Measurements from ENCODE around the gene HOXA9.

The HOXA9 gene

DNA sequence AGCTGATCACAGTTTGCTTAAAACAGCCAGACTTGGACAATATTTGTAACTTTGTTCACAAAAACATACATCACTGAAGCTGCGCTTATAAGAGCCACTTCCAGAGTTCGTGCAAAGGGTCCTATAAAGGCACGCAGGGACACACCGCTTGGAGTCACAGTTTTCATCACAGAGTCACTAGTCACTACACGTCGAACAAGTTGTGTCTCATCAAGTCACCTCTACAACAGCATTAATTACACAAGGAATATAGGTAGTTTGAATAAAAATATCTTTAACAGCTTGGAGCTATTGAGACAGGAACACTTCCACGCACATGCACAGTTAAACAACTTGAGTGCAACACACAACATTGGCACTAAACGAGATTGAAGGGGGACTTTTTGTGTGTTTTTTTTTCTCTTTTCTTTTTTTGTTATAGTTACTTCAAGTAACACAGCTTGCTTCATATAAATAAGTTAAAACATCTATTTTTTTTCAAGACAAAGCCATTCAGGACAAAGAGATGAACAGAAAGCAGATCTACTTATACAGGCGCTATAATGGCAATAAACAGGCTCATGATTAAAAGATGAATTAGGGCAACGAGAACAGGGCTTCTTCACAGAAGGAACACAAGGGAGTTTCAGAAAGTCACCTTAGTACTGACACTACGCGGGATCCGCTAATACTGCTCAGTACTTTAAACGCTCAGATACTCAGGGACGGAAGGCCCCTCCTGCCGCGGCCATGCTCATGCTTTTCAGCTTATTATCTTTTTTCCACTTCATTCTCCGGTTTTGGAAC, 24.0 kb downstream of the HOXA9 start:
- DNase-seq, result no peak

DNA sequence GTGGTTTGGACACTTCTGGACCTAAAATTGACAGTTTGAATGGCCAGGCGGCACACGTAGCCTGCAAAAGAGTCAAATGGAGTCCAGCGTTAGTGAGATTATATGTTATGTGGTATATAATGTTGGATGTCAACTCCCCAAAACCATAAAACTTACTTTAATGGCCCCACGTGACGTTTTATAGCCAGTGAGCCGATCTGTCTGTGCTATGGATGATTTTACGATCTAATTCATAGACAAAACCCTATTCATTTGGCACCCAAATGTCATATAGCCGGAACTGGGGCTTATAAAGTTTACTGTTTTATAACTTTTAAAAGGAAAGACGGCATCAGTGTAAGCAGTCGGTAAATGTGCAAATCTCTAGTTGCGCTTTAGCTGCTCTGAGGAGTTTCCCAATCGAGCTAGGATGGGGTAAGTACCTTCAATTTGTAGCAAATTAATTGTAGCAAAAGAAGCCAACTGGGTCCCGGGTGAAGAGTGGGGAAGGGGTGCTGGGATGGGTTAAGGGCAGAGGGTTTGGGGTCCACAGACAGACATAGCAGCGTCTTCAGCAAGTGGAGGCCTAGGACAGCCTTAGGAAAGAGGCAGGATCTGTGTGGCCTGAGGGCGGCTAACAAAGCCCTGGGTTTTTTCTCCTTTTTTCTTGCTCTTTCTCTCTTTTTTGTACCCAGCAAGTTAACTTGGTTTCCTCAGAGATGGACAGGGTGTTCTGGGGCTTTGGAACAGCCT, 25.0 kb downstream of the HOXA9 start:
- DNase-seq, result no peak

DNA sequence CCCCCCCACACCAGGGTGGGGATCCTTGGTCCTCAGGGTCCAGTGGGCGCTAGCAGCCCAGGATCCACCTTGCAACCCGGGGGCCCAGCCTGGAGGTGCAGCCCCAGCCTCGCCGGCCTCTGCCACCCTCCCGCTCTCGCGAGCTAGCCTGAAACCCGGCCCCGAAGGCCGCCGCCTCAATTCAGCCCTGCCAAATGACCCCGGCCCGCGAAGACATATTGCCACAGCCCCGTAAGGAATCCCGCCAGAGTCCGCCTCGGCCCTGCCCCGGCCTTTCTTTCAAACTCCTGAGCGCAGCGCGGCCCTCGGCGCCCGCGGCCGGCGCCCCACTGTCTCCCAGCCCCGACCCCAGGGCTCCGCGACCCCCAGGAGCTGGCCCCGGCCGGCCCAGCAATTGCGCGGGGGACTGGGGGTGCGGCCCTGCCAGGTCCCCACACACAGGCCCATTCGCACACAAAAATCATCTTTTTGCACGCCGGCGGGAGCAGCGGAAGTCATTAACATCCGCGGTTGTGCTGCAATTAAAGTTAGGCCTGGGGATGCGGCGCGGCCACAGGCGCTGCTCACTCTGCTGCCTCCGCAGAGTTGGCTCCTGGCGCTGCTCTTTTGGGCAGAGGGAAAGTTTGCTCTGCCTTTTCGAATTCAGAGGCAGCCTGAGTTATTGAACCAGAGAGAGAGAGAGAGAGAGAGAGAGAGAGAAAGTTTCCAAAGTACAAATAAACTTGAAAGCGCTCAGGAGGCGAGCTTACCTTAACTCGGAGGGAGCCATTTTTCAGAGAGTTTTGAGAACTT, 25.8 kb downstream of the HOXA9 start:
- no peak for DNase-seq

DNA sequence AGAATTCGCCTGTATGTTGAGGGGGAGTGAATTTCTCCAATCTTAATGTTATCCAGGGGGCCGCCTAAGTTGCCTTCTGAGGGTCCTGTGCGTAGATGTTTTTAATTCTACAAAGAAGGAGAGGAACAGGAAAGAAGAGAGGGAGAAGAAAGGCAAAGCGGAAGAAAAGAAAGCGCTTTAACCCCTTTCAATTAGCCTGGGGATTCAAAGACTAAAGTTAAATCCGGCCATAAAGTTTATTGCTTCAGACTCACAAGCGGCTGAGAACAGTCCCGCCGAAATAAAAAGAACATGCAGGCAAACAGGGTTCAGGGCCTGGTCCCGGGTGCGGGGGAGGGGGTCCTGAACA, 26.4 kb downstream of the HOXA9 start:
- no peak for DNase-seq

DNA sequence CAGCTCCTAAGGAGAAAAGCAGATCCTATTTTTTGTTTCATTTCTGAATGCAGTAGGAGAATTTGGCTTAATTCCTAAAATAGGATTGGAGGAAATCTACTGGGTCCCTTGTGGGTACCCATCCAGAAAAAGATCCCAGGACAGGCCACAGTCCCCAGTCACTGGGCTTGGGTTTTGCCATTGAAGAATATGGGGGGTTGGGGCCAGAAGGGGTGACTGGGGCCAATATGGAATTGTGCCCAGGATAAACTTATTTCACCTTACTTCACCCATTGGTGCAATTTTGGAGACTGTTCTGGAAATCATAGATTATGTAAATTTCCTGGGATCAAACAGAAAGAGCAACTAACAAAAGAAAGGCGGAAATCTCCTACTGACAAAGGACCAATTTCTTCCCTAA, 26.9 kb downstream of the HOXA9 start:
- DNase-seq, result no peak

DNA sequence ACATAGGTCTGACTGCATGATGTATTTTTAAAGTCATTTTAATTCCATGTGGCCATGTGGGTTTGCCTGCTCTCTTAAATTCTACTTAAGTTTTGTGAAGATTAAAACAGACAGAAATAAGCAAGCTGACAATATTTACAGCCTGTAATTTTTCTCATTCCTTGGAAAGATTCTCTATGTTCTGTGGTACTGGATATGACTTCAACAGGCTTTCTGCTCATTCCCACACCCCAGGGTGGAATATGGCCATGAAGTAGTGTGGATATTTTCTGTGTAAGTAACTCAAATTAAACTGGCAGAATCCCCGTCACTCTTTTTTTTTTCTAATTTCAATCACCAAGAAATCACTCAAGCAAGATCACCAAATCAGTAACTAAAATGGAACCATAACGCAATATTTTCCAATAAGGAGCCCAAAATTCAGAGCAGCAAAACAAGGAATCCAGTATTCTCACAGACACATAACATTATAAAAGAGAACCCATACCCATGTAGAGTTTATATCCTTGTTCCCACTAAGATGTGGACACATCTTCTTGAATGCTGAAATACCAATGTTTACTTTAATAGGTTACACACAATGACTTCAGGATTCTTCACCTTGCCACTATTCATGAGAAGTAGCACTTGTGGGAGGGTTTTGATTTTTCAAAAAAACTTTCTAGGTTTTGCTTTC, 27.6 kb downstream of the HOXA9 start:
- no peak for DNase-seq

DNA sequence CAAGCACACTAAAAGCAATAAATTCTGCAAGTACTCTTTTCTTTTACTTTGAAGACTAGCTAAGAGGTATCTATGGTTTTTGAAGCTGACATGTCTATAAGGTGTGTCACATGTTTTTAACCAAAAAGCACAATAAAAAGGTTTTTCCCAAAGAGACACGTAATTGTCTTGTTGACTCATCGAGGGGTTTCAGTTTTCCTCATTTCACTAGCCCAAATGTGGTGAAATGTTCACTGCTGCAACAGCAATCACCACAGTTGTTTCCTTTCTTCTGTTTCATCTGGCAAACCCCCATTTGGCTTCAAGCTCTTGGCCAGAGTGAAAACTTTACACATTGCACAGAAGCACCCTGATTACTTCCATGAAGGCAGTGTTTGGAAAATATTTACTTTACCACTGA, 30.9 kb downstream of the HOXA9 start:
- DNase-seq, result peak; percentile 92

DNA sequence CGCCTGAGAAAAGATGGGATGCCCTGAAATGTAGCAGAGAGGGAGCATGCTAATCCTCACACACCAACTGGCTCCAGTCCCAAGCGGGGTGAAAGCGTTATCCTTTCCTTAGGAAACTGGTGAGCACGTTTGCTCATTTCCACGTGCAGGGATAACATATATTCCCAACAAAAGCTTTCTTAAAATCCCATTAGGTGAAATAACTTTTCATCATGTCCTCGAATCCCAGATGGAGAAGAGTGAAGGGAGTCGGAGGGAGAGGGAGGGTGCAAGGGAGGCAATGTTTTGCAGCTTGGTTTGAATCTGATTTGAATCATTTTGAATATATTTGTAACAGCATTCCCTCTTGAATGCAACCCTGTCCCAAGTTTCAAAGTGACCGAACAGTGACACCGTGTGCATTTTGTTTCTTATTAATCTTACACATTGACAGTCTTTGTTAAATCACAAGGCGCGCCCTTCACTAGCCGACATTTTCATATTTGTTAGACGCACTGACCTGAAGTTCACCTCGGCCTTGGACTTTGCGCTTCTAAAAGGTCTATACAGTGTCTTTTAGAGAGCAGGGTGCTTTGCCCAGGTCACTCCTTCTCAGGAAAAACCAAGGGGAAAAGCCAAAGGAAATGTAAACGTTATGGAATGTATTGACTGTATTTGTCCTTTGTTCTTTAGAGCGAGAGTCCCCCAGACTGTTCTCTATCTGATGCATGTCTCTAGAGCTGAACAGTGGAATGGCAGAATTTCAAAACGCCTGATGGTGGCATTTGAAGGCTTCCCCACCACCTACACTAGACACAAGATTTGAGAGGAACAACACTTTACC, 31.7 kb downstream of the HOXA9 start:
- no peak for DNase-seq

DNA sequence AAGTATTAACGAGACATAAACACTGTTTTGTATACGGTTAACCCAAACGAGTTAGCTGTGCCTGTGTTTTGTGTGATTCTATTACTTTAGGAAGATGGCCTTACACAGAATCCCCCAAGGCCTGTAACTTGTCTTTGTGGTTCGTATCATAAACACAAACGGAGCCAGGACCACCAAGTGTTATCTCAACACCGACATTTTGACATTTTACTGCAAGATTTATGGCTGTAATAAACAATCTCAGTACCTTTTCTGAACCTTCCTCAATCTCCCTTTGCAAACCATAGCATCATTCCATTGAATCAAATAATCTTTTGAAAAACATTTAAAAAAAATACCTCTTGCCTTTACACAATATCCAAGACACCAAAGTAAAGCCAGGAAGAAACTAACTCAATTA, 32.4 kb downstream of the HOXA9 start:
- no peak for DNase-seq

DNA sequence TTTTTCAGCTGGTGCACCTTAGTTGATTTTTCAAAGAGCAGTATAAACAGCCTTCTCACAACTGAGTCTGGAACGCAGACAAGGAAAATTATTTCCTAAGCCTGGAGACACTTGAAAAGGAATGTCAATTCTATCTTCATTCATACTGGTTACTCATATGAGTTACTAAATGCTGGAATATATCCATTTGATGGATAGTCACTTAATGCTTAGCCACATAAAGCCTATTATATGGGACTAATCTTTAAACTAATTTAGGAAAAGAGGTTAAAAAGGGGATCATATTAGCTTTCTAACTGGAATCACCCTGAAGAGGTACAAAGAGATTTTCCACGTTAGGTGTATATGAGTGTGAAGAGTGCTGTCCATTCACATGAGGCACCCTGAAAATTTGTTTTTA, 33.1 kb downstream of the HOXA9 start:
- DNase-seq, result no peak

DNA sequence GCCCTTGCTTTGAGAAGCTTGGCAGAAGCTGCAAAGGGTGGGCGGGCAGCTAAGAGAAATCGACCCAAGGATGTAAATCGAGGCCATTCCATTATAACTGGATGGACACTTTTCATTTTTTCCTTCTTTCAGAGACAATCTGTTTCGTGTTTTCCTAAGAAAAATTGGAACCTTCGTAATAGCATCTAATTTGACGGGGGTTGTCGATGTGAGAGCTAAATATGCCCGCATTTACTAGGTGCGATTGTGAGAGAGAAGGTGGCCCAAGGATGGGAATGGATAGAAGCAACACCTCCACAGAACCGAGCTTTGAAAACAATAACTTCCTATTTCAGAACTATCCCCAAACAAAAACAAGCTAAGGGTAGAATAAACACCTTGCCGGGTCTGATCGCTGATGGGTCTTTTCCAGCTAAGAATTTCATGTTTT, 33.9 kb downstream of the HOXA9 start:
- DNase-seq, result no peak

DNA sequence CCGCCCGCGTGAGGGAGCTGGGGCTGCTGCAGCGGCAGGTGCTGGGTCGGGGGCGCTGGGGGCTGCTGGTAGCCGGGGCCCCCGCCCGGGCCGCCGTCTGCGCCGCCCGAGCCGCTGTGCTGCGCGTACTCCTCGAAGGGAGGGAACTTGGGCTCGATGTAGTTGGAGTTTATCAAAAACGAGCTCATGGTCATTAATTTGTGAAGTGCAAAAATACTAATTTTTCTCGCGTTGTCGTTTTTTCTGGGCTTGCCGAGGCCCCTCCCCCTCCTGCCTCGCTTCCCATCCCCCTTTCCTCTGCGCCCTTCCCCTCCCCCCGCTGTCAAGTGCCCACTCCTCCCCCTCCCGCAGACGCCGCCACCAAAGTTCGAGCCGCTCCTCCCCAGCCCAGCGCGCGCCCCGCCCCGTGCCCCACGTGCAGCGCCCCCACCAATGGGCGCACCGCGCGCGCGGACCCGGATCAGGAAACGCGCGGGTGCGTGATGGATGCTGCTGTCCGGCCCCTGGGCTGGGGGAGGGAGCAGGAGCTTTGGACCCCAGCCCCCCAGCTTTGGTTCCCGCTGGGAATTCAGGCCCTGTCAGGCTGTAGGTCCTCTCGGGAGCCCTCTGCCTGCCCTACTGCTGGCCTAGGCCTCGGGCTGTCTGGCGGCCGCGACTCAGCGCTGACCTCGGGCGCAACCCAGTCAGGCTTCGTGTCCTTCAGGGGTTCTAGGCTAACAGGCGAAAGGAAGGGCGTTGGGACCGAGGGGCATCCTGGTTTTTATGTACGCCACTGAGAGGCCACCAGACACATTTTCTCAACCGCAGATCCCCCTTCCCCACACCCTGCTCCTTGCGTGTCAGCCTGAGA, 34.6 kb downstream of the HOXA9 start, which contains the start of gene HOXA4:
TSS of gene HOXA4 (minus strand) at position 218 of the 850 bp plus-strand sequence. CDS start at position 194, 24 bp downstream.
- peak; percentile 93 for DNase-seq

DNA sequence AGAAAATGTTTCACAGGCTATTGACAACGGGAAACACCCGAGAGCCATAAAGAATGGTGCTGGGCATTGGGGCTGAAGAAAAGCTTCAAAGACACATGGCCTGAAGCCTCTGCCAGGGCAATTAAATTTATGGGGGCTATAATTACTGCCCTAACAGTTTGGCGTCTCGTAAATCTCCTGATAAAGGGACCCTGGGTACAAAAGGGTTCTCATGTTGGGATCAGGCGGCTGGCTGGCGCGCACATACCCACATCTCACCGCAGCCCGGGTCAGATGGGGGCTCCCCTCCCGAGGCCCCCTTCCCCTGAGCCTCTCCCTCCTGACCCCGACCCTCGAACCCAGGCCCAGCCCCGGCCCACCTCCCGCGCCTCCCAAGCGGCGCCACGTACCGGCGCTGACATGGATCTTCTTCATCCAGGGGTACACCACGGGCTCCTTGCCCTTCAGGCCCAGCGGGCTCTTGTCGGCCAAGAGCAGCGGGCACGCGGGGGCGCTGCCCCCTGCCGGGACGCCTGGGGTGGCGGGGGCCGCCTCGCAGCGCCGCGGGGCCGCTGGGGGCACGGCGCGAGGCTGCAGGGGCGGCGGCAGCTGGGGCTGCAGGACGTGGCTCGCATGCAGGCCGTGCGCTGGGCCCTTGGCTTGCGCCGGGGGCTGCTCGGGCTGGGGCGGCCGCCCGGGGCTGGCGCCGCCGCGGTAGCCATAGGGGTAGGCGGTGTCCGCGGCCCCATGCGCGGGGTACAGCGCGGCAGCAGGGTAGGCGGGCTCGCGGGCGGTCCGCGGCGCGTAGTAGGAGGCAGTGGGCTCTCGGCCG, 35.4 kb downstream of the HOXA9 start:
- DNase-seq, result no peak

DNA sequence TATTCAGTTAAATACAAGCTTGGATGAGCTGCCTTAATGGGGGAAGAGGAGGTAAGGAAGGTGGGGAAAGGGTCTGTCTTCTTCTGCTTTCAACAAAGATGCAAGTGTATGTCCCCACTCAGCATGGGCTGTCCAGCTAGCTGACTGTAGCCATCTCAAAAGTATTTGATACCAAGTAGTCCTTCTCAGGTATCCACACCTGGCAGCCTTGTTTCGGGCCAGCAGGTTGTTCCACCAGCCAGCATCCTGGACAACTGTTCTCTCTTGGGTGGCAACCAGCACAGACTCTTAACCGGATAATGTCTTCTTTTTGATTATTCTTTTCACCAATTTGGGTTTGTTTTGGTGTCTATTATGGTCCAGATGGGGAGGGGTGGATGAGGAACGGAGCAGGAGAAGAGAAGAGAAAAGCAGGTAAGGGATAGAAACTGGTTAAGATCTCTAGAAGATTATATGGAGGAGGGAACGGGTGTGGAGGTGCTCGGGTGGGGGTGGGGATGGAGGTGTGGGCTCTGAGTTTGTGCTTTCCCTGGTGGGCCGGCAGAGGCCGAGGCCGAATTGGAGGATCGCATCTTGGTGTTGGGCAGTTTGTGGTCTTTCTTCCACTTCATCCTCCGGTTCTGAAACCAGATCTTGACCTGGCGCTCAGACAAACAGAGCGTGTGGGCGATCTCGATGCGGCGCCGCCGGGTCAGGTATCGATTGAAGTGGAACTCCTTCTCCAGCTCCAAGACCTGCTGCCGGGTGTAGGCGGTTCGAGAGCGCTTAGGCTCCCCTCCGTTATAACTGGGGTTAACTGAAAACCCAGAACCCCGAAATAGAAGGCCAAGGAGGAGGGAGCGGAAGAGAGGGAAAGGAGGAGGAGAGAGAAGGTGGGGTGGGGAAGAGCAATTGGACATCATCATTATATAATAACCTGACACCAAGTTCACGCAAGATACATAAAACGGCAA, 36.3 kb downstream of the HOXA9 start:
- DNase-seq, result no peak

DNA sequence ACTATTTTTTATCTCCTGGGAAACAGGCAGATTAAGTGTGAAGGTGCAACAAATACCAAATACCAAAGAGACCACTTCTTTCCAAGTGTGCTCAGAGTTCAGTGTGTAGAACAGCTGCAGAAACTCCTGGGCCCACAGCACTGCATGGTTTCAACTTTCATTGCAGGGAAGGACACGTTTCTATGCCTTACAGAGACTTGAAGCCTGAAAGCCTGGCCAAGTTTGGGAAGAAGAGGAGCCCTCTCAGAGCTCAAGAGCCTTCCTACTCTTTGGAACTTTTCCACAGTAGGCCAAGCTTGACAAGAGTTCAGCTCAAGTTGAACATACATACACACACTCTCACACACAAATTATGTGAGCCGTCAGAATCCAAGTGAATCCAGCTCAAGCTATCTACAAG, 37.3 kb downstream of the HOXA9 start:
- DNase-seq, result peak; percentile 57

DNA sequence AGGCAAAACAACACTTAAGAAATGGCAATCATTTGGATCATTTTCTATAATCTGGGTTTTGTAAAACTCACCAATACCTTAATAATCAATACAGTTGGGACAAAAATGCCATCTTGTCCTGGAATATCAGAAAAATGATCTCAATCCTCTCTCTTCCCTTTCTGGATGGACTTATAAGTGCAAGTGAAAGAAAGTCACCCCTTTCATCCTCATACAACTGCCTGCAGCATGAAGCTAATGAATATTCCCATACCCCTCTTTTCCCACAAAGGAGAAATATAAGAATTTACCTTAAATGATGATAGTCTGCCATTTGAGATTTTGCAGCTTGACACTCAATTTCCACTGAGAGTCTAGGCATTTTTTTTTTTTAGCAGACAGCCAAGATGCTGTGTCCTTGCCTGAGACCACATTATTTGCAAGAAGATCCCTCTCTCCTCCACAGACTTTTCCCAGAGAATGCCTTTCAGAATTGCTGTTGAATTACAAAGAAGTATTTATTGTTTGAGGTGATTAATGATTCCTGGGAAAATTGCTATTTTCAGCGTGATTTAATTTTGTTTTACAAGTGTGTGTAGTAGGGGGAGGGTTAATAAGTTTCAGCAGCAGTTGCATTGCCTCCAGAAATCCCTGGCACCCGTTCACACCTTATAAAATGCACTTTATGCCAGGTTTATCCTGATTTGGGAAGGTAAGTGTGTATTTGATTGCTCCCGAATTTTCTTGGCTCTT, 38.6 kb downstream of the HOXA9 start:
- DNase-seq, result no peak

DNA sequence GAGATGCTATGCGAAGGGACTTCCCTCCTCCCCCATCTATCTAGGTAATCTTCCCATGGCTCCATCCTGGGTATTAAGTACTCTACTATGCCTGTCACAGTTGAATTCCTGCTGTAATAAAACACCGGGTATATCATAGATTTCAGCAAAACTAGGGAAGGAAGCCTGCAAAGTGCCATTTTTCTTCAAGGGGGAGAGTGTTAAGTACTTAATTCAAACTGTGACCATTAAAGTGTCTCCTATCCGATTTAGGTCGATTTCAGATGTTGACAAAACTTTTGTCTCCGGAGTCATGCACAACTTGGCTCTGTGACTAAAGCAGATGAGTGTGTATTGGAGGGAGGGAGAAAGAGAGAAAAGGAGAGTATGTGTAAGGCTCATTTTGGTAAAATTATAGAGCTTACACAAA, 39.3 kb downstream of the HOXA9 start:
- no peak for DNase-seq
